ENCODE results near the gene PARD3B.
A peak's percentile ranks its signal among the peaks of the same experiment; 100 is the strongest.

Gene PARD3B

DNA sequence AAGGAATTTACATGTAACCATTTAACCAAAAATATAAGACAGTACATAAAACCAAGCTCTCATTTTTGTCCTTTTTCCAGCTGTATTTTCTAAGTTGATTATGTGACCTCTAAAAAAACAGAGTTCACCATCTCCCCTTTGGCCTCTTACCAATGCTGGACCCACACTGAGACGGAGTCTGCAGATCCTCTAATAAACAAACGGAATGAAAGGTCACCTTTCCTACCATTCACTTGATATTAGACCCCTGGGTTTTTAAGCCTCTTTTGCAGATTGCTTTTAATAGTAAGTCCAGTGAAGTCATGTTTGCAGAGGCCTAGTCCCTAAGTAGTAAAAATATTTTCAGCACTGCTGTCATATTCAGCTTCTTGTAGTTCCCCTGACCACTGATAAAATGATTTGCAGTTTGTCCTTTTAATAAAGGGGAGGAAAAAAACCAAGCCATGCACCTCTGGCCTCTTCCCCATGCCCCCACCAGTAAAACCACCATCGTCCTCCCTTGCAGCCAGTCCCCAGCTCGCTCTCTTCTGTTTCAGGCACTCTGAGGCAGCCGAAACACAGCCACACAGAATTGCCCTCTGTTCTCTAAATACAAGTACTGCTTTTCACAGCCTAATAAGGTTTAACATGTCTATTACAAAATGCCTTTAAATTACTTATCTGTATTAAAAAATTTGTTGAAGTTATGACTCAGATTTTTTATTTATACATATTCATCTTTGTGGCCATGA is 427.5 kb downstream of the PARD3B start:
- intact Hi-C loops (cut with DNase I): no loop called here
- DNase-seq: peak in 3 of 10 donors; percentile 8 to 27 (median 24)

GRCh38 chr2:204973616-204974015 is 428.3 kb downstream of the PARD3B start:
- intact Hi-C loops (cut with DNase I): no loop called here

GRCh38 chr2:204974487-204974886 is 429.2 kb downstream of the PARD3B start:
- no peak for DNase-seq
- intact Hi-C loops (cut with DNase I): no loop called here

More at GRCh38 chr2:204973616-204974015, 428.3 kb downstream of the PARD3B start:
- DNase-seq: no peak

DNA sequence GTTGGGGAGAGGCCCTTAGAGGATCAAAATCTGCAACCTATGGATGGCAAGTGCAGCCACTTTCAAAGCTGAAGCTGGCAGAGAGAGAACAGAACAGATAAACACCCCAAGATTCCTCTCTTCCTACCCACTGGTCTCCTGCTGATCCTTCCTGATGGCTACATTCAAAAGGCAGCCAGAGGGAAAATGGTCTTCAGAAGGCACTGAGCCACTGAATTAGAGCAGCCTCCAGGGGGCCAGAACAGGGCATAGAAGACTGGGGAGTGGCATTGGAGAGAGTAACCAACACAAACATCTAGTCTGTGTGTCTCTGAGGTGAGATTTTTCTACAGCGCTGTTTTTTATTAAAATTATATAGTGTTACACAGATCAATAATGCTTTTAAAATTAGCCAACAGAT is 432.6 kb downstream of the PARD3B start:
- intact Hi-C loops (cut with DNase I): no loop called here
- no peak for DNase-seq

- DNase-seq: no peak
- intact Hi-C loops (cut with DNase I): no loop called here
Measured at GRCh38 chr2:204982303-204982702, 437.0 kb downstream of the PARD3B start.

GRCh38 chr2:204984518-204984917 is 439.2 kb downstream of the PARD3B start:
- DNase-seq: no peak
- intact Hi-C loops (cut with DNase I): no loop called here

DNA sequence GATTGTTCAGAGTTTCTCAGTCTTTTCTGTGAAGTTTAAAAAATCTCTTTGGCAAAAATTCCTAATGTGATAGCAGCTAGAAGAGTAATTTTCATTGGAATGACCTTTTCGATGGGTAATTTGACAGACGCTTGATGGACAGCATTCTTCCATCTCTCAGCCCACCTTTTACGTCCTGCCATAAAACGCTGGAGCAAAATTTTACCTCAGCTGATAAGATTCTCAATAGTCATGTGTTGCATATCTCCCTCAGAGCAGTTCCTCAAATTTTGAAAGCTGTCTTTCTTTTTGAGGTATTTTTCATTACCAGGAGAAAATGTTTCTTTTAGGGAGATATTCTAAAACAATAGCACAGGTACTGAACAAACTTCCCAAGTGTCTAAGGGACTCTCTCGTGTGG is 441.4 kb downstream of the PARD3B start:
- DNase-seq: no peak
- intact Hi-C loops (cut with DNase I): no loop called here

DNA sequence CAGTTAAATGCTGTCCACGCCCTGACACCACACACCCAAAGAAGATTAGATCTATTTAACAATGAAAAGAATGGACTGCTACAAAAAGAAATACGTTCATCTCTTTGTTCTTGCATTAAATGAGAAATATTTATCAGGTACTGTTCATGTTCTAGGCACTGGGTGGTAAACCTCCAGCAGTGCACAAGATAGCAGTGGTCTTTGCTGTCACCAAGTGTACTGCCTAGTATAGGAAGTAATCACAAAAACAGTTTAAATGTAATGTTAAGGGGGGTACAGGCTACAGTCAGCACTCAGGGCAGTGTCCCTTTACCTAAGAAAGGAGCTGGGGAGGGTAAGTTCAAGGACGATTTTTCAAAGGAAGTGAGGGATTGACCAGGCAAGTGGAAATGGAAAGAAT is 443.6 kb downstream of the PARD3B start:
- no peak for DNase-seq
- intact Hi-C loops (cut with DNase I): no loop called here

- intact Hi-C loops (cut with DNase I): no loop called here
- DNase-seq: no peak
Measured at GRCh38 chr2:204989877-204990276, 444.6 kb downstream of the PARD3B start.

DNA sequence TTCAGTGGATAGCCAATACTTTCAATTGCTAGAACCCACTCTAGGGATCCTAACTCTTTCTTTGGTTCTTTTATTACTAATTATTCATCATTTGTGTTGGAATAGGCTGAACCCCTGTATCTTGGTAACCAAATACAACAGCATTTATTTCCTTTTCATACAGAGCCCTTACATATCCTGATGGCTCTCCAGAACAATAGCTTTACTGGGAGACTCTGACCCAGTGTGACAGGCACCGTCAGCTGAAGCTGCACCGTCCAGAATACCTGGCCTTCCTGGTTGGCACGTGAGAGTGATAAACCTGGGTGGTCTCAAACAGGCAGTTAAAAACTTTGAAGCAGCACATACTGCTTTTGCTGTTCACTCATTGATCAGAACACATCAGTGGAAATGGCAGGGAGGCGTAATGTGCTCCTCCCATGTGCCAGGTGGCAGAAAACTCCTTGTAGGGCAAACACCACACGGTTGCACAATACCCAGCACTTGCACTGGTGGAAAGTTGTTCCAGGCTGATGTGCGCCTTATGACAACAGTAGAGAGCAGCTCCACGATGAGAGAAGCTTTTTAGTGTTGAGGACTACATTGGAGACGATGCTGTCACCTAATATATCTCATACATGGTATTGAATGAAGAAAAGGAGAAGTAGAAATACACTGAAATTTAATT is 456.2 kb downstream of the PARD3B start:
- DNase-seq: no peak
- intact Hi-C loops (cut with DNase I): no loop called here

GRCh38 chr2:205002390-205002789 is 457.1 kb downstream of the PARD3B start:
- no peak for DNase-seq
- intact Hi-C loops (cut with DNase I): no loop called here

DNA sequence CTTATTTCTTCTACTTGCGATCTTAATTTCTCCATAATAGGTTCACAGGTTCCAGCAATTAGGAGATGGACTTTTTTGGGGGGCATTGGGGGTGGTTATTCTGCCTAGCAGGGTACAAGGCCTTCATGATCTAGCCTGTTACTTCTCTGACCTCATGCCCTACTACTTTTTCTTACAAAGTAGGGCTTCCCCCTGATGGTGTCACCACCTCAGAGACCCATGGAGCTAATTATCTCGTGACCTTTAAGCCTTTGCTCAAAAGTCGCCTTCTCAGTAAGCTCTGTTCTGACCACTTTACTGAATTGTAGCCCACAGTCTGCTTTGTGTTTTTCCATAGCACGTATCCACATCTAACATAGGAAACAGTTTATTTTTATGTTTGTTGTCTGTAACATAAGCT is 458.0 kb downstream of the PARD3B start:
- intact Hi-C loops (cut with DNase I): no loop called here

GRCh38 chr2:205010196-205010595 is 464.9 kb downstream of the PARD3B start:
- intact Hi-C loops (cut with DNase I): no loop called here
- DNase-seq: no peak

More for the DNA sequence above, 458.0 kb downstream of the PARD3B start:
- DNase-seq: no peak

- DNase-seq: peak in 1 of 10 donors; percentile 35
- intact Hi-C loops (cut with DNase I): no loop called here
Measured at GRCh38 chr2:205011031-205011430, 465.8 kb downstream of the PARD3B start.

- peak in 2 of 10 donors; percentile 13 to 33 for DNase-seq
- intact Hi-C loops (cut with DNase I): no loop called here
Measured at GRCh38 chr2:205012961-205013360, 467.7 kb downstream of the PARD3B start.

DNA sequence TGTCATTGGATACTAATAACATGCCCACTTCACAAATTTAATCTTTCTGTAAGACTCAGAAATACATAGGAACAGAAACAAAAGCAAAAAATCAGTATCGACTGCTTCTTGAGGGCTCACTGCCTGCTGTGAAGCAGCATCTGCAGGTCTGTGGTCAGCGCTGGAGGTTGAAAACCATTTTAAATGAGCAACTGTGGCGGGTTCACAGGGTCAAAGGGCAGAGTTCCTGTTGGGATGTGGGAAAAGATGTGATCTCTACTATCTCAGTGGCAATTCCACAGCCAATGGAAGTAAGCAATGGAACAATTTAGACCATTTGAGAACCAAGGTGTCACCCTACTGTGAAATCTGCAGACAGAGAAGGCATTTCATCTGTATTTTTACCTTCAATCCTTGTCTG is 468.3 kb downstream of the PARD3B start:
- intact Hi-C loops (cut with DNase I): no loop called here
- DNase-seq: no peak

DNA sequence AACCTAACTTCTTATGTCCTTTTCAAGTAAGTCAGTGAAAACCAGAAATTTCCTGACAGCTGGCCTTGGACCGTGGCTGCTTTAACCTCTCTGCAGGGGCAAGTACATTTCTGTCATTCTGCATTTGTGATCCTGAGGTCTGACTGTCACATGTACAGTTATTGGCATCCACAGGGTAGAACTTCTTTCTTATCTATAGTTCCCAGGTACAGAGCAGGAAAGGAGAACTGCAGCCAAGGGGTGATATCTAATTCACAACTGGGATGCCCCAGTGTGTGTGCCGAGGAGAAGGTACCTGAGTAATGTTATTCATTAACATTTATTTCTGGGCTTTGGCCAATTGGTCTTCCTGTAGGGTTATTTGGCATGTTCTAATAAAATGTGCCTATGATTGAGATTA is 468.9 kb downstream of the PARD3B start:
- intact Hi-C loops (cut with DNase I): no loop called here
- peak in 1 of 10 donors; percentile 44 for DNase-seq

GRCh38 chr2:205017381-205017780 is 472.1 kb downstream of the PARD3B start:
- intact Hi-C loops (cut with DNase I): no loop called here
- peak in 2 of 10 donors; percentile 11 to 55 for DNase-seq

GRCh38 chr2:205017912-205018311 is 472.6 kb downstream of the PARD3B start:
- intact Hi-C loops (cut with DNase I): no loop called here
- DNase-seq: no peak

DNA sequence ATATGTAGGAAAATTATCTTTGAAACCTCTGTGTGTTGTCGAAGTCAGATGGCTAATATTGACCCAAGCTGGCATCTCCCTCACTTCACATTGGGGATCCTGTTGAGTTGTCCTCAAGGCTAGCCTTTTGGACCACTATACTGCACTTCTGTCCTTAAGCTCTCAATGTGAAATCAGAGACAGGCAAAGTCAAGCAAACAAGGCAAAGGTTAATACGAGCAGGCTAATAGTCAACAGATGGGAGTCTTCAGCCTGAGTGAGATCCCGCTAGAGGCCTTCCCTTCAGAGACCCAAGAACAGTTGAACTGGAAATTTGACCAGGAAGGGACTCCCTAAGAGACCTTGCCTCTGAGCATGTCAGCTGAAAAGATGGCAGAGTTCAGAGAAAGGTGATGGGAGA is 475.4 kb downstream of the PARD3B start:
- intact Hi-C loops (cut with DNase I): no loop called here
- no peak for DNase-seq

GRCh38 chr2:205022841-205023240 is 477.6 kb downstream of the PARD3B start:
- no peak for DNase-seq
- intact Hi-C loops (cut with DNase I): no loop called here

Data from posterior cingulate gyrus (tissue), 11 donors.